Measurements from ENCODE around the gene PTPMT1.
"Not testable (repeated sequence)": the region's sequence is repeated elsewhere in the genome, so short reads cannot be mapped to it uniquely, and the experiment has no call there.

DNA sequence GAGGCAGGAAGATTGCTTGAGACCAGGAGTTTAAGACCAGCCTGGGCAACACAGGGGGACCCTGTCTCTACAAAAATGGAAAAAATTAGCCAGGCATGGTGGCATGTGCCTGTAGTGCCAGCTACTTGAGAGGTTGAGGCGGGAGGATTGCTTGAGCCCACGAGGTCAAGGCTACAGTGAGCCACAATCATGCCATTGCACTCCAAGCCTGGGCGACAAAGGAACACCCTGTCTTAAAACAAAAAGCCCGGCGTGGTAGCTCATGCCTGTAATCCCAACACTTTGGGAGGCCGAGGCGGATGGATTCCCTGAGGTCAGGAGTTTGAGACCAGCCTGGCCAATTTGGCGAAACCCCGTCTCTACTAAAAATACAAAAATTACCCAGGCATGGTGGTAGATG lies 34.7 kb upstream of the PTPMT1 start:
- not testable (repeated sequence) for TF ChIP-seq CTCF (IDR thresholded peaks at IDR 0.05; ENCODE audit: insufficient read depth, low read length, poor library complexity, severe bottlenecking); EZH2phosphoT487 (conservative IDR thresholded peaks at IDR 0.05; ENCODE audit: low read length)
